ENCODE data around the gene HYAL1.

Gene HYAL1

GRCh38 chr3:50303013-50303815 lies at the start of gene HYAL1:
HYAL1 (minus strand) TSS chr3:50303574; CDS start chr3:50302956, 618 bp downstream.
- H3K4me3 ChIP-seq (ENCODE audit: low read depth, low read length): no peak within 1 kb of the TSS
- TF ChIP-seq CTCF (IDR thresholded peaks at IDR 0.05; ENCODE audit: insufficient read depth, low read depth, low read length, missing control alignments): no peak
- peak; percentile 7 for DNase-seq (ENCODE audit: low read depth)

- no peak overlapping the region for H3K4me3 ChIP-seq (ENCODE audit: low read depth, low read length)
- no peak for DNase-seq (ENCODE audit: low read depth)
- peak; percentile 18 for TF ChIP-seq CTCF (IDR thresholded peaks at IDR 0.05; ENCODE audit: insufficient read depth, low read depth, low read length, missing control alignments)
Measured at GRCh38 chr3:50352781-50353180, 49.4 kb upstream of the HYAL1 start.

GRCh38 chr3:50351323-50351697 lies 47.9 kb upstream of the HYAL1 start:
- TF ChIP-seq CTCF (IDR thresholded peaks at IDR 0.05; ENCODE audit: insufficient read depth, low read depth, low read length, missing control alignments): no peak
- no peak for DNase-seq (ENCODE audit: low read depth)
- peak overlapping the region; percentile 75 for H3K4me3 ChIP-seq (ENCODE audit: low read depth, low read length)

GRCh38 chr3:50350527-50351322 lies 47.4 kb upstream of the HYAL1 start, which contains the start of the genes CYB561D2 and NPRL2:
CYB561D2 (plus strand) TSS chr3:50350862; CDS start chr3:50351434, 572 bp downstream.
NPRL2 (minus strand) TSS chr3:50350775; CDS start chr3:50350652, 123 bp downstream.
- DNase-seq (ENCODE audit: low read depth): peak; percentile 97
- peak within 1 kb of the TSS; percentile 75 for H3K4me3 ChIP-seq (ENCODE audit: low read depth, low read length)
- TF ChIP-seq CTCF (IDR thresholded peaks at IDR 0.05; ENCODE audit: insufficient read depth, low read depth, low read length, missing control alignments): no peak

- peak overlapping the region; percentile 75 for H3K4me3 ChIP-seq (ENCODE audit: low read depth, low read length)
- no peak for DNase-seq (ENCODE audit: low read depth)
- TF ChIP-seq CTCF (IDR thresholded peaks at IDR 0.05; ENCODE audit: insufficient read depth, low read depth, low read length, missing control alignments): no peak
Measured at GRCh38 chr3:50350213-50350526, 46.8 kb upstream of the HYAL1 start.

- H3K4me3 ChIP-seq (ENCODE audit: low read depth, low read length): no peak overlapping the region
- DNase-seq (ENCODE audit: low read depth): peak; percentile 80
- peak; percentile 62 for TF ChIP-seq CTCF (IDR thresholded peaks at IDR 0.05; ENCODE audit: insufficient read depth, low read depth, low read length, missing control alignments)
Measured at GRCh38 chr3:50347187-50347813, 43.9 kb upstream of the HYAL1 start.
